HCT116 (cell line): ENCODE results near the gene UBALD2. TPM values are rescaled to one million over a fixed set of nuclear protein-coding genes. Genes with fewer than 3 reads are reported as not detected.

ENCODE experiments used
- ATAC-seq: fragments of 200-7000 bp; cut with Tn5 transposase; 2 replicates; pipeline ENCODE4 v1.9.1; 2020; ENCODE audit warnings: mild to moderate bottlenecking, moderate library complexity
- BruUV-seq: library from RNA; stranded (reverse); fragments of 400-500 nt; replicated peaks from 2 replicates; lab custom pipeline; 2021; lab: Mats Ljungman, UMichigan
- CTCF ChIA-PET: fragments of 300-600 bp; sonication (Branson Sonifier 250); formaldehyde crosslinking; loops from one replicate; lab custom pipeline; 2021; ENCODE audit warnings: antibody characterized with exemption; lab: Charles Lee
- POLR2A ChIA-PET: fragments of 300-600, 350-600 bp; sonication (Branson Sonifier 250); formaldehyde crosslinking; loops from one replicate; lab custom pipeline; 2021; ENCODE audit warnings: antibody characterized with exemption; lab: Charles Lee
- RAD21 ChIA-PET, 2 experiments: fragments of 300-600 bp; sonication (Branson Sonifier 250); formaldehyde crosslinking; loops; one replicate each; lab custom pipeline; 2023; ENCODE audit warnings: low total read pairs in 2 of 2; ENCODE audit not compliant: uncharacterized antibody in 2 of 2, unreplicated experiment in 2 of 2, low non-redundant PET in 1 of 2; lab: Charles Lee
- DNase-seq: peaks from one replicate; pipeline ENCODE4 v3.0.0-alpha.2; 2010; ENCODE audit warnings: low read depth, low spot score
- H2AFZ ChIP-seq: fragments of 200-600 bp; shearing (Covaris generic), sonication (generic); 2 replicates; pipeline ENCODE4 v1.6.1; 2017; ENCODE audit warnings: low read depth, mixed run types, mixed read lengths, antibody characterized with exemption, low read length; ENCODE audit not compliant: poor library complexity, severe bottlenecking
- H3K27ac ChIP-seq: 2 replicates; pipeline ENCODE4 v1.5.1; 2012; ENCODE audit warnings: low read depth, low read length
- H3K27me3 ChIP-seq: fragments of 200-600 bp; sonication (generic); 2 replicates; pipeline ENCODE4 v1.6.1; 2016; ENCODE audit warnings: mixed run types, low read length, mixed read lengths; ENCODE audit not compliant: insufficient read depth
- H3K36me3 ChIP-seq, 2 experiments: fragments of 200-500 bp in 1 of 2; fragments of 200-600 bp in 1 of 2; sonication (Bioruptor generic) in 1 of 2; sonication (generic) in 1 of 2; 2 replicates each; pipeline versions ENCODE4 v1.5.1 to v1.6.1; 2014 to 2016; ENCODE audit warnings: low read length in 2 of 2, inconsistent platforms in 1 of 2, mixed read lengths in 1 of 2, mixed run types in 1 of 2; ENCODE audit not compliant: insufficient read depth in 2 of 2, control insufficient read depth in 1 of 2
- H3K4me1 ChIP-seq, 2 experiments: fragments of 200-600 bp in 1 of 2; sonication (generic) in 1 of 2; 2 replicates each; pipeline versions ENCODE4 v1.5.1 to v1.6.1; 2012 to 2017; ENCODE audit warnings: low read length in 2 of 2, inconsistent platforms in 1 of 2, mild to moderate bottlenecking in 1 of 2, mixed read lengths in 1 of 2, mixed run types in 1 of 2, moderate library complexity in 1 of 2; ENCODE audit not compliant: insufficient read depth in 2 of 2, control insufficient read depth in 1 of 2
- H3K4me2 ChIP-seq: fragments of 200-600 bp; sonication (generic); 2 replicates; pipeline ENCODE4 v1.6.1; 2017; ENCODE audit warnings: mixed run types, low read length, mixed read lengths
- H3K4me3 ChIP-seq, 2 experiments: fragments of 200-600 bp in 1 of 2; sonication (generic) in 1 of 2; replicated peaks in 1 of 2; 2 replicates each; pipeline ENCODE4 v1.5.1; 2011 to 2016; ENCODE audit warnings: low read length in 2 of 2, control low read depth in 1 of 2, low read depth in 1 of 2, mild to moderate bottlenecking in 1 of 2, mixed read lengths in 1 of 2, mixed run types in 1 of 2
- H3K79me2 ChIP-seq: fragments of 200-600 bp; sonication (generic); 2 replicates; pipeline ENCODE4 v1.6.1; 2017; ENCODE audit warnings: mild to moderate bottlenecking, mixed run types, low read length, moderate library complexity, mixed read lengths; ENCODE audit not compliant: insufficient read depth
- H3K9ac ChIP-seq: fragments of 200-600 bp; sonication (generic); 2 replicates; pipeline ENCODE4 v1.6.1; 2016; ENCODE audit warnings: low read length, mixed read lengths
- H3K9me2 ChIP-seq: fragments of 200-600 bp; sonication (generic), shearing (Covaris generic); 2 replicates; pipeline ENCODE4 v1.6.1; 2017; ENCODE audit warnings: mixed run types, mild to moderate bottlenecking, moderate library complexity; ENCODE audit not compliant: insufficient read depth
- H3K9me3 ChIP-seq, 2 experiments: fragments of 200-500 bp in 1 of 2; fragments of 200-600 bp in 1 of 2; sonication (Bioruptor generic) in 1 of 2; sonication (generic) in 1 of 2; 2 replicates each; pipeline ENCODE4 v1.6.1; 2014 to 2017; ENCODE audit warnings: low read length in 2 of 2, mixed read lengths in 2 of 2, inconsistent platforms in 1 of 2, low read depth in 1 of 2, mild to moderate bottlenecking in 1 of 2, mixed run types in 1 of 2, moderate library complexity in 1 of 2; ENCODE audit not compliant: control insufficient read depth in 1 of 2, insufficient read depth in 1 of 2
- H4K20me1 ChIP-seq: fragments of 200-600 bp; sonication (generic), shearing (Covaris generic); 2 replicates; pipeline ENCODE4 v1.6.1; 2017; ENCODE audit warnings: mixed run types, mild to moderate bottlenecking, moderate library complexity; ENCODE audit not compliant: insufficient read depth
- ATF3 ChIP-seq: IDR thresholded peaks from 2 replicates; pipeline ENCODE4 v1.6.1; 2012
- CBX3 ChIP-seq: IDR thresholded peaks from 2 replicates; pipeline ENCODE4 v1.6.1; 2012; ENCODE audit warnings: low read depth
- CEBPB ChIP-seq: IDR thresholded peaks from 2 replicates; pipeline ENCODE4 v1.6.1; 2012; ENCODE audit warnings: low read depth
- EZH2phosphoT487 ChIP-seq: fragments of 200-600 bp; IDR thresholded peaks from 2 replicates; pipeline ENCODE4 v1.6.1; 2018; ENCODE audit warnings: antibody characterized with exemption, borderline replicate concordance
- SIN3A ChIP-seq: IDR thresholded peaks from 2 replicates; pipeline ENCODE4 v1.6.1; 2012; ENCODE audit warnings: low read depth
- SP1 ChIP-seq: IDR thresholded peaks from 2 replicates; pipeline ENCODE4 v1.6.1; 2012; ENCODE audit warnings: low read depth
- TCF7L2 ChIP-seq: IDR thresholded peaks from 2 replicates; pipeline ENCODE4 v1.7.0; 2011; ENCODE audit warnings: borderline replicate concordance, inconsistent platforms; ENCODE audit not compliant: insufficient read depth, insufficient read length; ENCODE audit errors: extremely low read depth
- YY1 ChIP-seq: IDR thresholded peaks from 2 replicates; pipeline ENCODE4 v1.6.1; 2011; ENCODE audit warnings: low read length, low read depth, moderate library complexity, mild to moderate bottlenecking; ENCODE audit not compliant: insufficient replicate concordance; ENCODE audit errors: extremely low read depth
- intact Hi-C: fragments of 100-400 bp; cut with micrococcal nuclease; formaldehyde crosslinking; loops from 2 replicates; pipeline ENCODE4 v1.10.0; 2022
- total RNA-seq: library from RNA; stranded (reverse); gene quantifications from one replicate; pipeline ENCODE4 v1.2.1, GENCODE V29; 2021; ENCODE audit not compliant: unreplicated experiment

UBALD2 gene
- total RNA-seq, 1 experiment from 2014 or later: 94.3 TPM

- TF ChIP-seq ATF3: no peak
- TF ChIP-seq SP1: no peak
- TF ChIP-seq TCF7L2: no peak
- TF ChIP-seq YY1: no peak
- no peak for TF ChIP-seq SIN3A
- no peak for TF ChIP-seq CEBPB
- no peak for TF ChIP-seq CBX3
Observed at GRCh38 chr17:76296186-76296585, 31.0 kb downstream of the UBALD2 start (continued).

- ChIA-PET CTCF (interaction anchor here (1.5 to 1.6 kb wide), 2 partner anchors 175 to 282 kb away, joined by 3 to 4 read pairs; no protein-coding TSS in a partner anchor), RAD21 (no interaction called here), POLR2A (no interaction called here)
- Histone ChIP-seq H3K4me2 (no peak overlapping the region), H3K4me3 (no peak overlapping the region), H3K9me2 (no peaks in the 10 kb centered on the region), H3K9ac (no peak overlapping the region), H3K9me3 (no peaks in the 10 kb centered on the region), H3K27ac (no peak overlapping the region), H3K36me3 (no peaks in the 10 kb centered on the region; a peak in 1 of 4 replicates), H3K79me2 (no peaks in the 10 kb centered on the region), H4K20me1 (no peaks in the 10 kb centered on the region), H2AFZ (no peak overlapping the region)
- ATAC-seq (no peak), DNase-seq (no peak)
- intact Hi-C loops: no loop called here
- no TSS peak for BruUV-seq
- TF ChIP-seq SP1 (no peak), YY1 (no peak), EZH2phosphoT487 (no peak)
- TF ChIP-seq, all 23 proteins: peak for 0
- no peaks in the 10 kb centered on the region for H3K4me1 ChIP-seq
- H3K27me3 ChIP-seq: no peaks in the 10 kb centered on the region
Observed at GRCh38 chr17:76296889-76297288, 31.7 kb downstream of the UBALD2 start.
